Fibroblast of skin of left biceps (primary cell): ENCODE results near the gene FOXF1.

Experiments used
- DNase-seq, 2 experiments: peaks; one replicate each; pipeline ENCODE4 v3.0.0-alpha.2; 2013; ENCODE audit warnings: low read depth in 2 of 2

FOXF1 gene

DNA sequence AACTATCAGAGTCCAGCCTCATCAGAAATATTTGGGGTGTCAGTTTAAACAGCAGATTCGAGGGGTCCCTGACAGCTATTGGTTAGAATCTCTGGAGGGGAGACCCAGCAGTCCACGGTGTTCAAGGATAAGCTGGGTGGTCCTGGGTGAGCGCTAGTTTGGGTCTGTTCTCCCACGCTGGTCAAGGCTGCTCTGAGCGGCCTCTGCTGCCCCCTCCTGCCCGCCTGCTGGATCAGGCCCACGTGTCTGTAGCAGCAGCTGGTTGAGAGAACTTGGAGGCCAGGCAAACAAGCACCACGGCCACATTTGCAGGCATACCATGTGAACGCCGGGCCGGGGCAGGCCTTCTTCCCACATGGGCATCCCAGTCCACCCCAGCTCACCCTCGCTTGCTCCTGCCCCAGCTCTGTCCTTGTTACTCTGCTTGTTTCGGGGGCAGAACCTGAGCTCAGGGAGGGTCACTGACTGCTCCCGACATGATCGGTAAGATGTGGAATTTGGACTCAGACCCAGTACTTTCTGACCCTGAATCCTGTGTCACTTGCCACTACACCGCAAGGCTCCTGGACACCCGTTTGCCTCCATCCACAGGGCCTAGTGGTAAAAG is 7.4 kb downstream of the FOXF1 start:
- no peak for DNase-seq

DNA sequence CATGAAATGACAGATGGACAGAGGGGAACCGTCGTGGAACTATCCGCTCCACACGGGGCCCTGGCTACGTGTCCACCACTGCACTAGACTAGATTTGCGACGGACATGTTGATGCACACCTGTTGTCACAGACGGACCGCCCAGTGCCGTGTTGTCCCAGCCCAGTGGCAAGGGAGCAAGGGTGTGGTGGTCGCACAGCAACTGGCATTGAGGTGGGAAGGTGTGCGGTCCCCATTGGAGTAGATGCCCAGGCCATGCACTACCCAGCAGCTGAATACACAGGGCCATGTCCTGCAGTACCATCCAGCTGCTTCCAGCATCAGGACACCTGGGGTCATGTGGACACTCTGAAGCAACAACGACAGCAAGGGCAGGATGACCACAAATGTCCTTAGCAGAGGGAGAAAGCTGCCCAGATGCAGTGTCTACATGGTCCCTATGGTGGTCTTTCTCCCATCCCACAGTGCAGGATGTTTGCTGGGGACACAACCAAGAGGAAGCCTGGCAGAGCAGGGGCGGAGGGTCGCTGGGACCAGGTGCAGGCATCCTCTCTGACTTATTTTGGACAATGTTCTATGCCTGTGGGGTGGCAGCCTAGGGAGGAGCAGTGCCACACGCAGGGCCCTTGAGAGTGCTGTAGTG is 8.8 kb downstream of the FOXF1 start:
- no peak for DNase-seq

DNA sequence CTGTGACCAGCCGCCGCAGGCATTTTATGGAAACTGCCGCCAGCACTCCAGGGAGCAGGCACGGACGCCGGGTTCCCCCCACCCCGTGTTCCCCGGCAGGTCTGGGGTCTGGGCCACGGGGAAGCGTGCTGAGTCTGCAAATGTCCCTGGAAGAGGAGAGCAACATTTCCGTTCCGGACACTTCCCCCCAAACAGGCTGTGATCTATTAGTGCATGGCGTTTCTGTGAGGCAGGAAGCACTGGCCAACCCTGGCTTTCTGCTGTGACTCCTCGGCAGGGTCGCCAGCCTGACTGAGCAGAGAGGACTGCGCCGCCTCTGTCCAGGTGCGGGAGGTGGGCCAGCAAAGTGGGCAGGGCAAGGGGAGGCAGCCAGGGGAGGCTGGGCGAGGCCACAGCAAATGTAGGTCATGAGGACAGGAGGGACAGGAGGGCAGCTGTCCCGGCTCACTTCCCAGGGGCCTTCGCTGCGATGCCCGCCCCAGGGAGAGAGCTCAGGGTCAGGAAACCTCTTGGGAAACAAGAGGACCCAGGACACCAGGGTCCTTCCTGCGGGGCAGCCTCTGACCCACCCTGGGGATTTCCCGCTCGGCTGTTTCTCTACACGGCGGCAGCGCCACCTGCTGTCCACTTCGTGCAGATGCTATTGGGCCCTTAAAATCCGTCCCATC is 9.5 kb downstream of the FOXF1 start:
- DNase-seq = no peak

DNA sequence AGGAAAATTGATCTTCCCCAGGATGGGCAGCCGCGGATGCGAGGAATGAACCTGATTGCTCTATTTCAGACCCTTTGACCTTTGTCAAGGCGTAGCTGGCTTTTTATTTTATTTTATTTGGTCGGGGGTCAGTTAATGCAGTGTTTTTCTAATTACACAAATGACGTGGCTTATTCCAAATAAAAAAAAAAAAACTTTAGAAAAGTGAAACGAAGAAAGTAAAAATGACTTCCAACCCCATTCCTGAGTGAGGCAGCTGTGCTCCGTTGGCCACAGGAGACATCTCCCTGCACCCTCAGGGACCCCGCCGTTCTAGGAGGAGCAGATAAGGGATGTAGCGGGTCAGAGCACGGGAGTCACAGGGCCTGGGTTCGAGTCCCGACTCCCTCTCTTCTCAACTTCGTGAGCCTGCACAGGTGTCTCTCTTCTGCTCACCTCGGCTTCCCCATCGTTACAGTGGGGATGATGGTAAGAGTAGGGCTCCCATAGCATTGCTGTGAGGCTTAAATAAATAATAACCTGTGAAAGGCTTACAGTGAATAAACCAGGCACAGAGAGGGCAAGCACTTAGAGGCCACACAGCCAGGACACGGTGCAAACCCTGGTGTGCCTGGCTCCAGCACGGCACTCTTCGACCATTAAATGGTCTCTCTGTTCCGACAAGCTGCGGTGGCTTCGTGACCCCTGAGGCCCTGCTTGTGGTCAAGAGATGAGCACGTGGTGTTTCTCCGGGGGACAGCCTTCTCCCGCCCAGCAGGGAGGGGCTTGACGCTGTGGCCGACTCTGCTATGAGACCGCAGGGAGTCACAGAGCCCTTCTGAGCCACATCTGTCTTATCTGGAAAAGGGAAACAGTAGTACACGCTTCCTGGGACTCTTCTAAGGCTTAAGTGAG is 10.2 kb downstream of the FOXF1 start:
- no peak for DNase-seq

GRCh38 chr16:86521236-86522197 is 11.2 kb downstream of the FOXF1 start:
- DNase-seq = no peak

DNA sequence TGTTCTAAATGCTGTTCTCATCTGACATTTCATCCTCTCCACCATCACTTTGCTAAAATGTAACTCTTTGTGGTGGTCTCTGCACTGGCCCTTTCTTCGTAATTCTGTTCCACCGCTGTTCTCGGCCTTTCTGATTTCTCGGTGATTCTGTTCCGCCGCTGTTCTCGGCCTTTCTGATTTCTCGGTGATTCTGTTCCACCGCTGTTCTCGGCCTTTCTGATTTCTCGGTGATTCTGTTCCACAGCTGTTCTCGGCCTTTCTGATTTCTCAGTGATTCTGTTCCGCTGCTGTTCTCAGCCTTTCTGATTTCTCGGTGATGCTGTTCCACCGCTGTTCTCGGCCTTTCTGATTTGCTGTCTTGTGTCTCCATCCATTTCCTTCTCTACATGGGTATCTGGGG is 12.3 kb downstream of the FOXF1 start:
- DNase-seq = no peak

GRCh38 chr16:86523166-86523740 is 12.9 kb downstream of the FOXF1 start:
- no peak for DNase-seq

DNA sequence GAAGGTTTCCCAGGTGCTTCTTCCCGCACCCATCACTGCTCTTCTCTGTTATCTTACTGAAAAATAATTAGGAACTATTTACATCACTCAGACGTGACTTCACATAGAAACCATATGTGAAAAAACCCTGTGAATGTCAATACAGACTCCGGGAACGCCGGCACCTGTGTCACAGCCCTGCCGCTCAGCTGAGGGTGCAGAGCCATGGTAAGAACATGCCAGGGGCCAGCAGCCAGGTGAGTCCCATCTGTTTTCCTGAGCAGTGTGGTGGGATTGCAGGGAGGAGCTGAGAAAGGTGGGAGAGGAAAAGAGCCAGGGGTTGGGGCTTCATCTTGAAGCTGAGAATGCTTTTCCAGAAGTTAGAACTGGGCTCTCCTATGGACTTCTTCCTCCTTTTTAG is 13.7 kb downstream of the FOXF1 start:
- no peak for DNase-seq

DNA sequence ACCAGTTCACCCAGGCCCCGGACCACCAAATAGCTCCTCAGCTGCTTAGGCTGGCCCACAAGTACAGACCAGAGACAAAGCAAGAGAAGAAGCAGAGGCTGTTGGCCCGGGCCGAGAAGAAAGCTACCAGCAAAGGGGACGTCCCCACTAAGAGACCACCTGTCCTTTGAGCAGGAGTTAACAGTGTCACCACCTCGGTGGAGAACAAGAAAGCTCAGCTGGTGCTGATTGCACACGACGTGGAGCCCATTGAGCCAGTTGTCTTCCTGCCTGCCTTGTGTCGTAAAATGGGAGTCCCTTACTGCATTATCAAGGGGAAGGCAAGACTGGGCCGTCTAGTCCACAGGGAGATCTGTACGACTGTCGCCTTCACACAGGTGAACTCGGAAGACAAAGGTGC is 15.4 kb downstream of the FOXF1 start:
- no peak for DNase-seq

DNA sequence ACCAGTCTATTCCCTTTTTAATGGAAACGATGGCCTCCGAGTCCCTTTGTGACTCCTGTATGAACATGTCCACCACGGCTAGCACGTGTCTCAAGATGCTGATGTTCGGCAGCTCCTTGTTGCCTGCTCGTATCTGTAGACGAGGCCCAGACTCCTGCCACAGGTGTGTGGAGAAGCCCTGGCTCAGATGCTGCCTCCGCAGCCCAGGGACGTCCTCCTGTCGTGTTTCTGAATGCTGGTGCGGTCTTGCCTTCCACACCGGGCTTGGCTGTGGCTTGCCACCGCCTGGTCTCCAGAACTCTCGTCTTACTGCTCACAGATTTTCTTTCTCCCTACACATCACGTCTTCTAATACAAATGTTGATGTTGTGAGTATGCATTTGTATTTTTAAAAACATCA is 17.0 kb downstream of the FOXF1 start:
- no peak for DNase-seq

GRCh38 chr16:86528061-86528929 is 18.0 kb downstream of the FOXF1 start:
- DNase-seq = no peak

DNA sequence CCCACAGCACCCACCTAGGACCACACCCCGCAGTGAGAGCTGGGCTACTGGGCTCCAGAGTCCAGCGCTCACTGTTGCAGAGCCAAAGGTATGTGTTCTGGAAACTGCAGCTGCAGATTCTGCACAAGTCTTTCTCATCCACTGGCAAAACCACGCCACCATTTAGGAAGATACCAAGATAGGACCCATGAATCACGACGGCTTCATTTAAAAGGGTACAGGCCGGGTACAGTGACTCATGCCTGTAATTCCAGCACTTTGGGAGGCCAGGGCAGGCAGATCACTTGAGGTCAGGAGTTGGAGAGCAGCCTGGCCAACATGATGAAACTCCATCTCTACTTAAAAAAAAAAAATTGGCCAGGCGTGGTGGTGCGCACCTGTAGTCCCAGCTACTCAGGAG is 18.8 kb downstream of the FOXF1 start:
- DNase-seq = no peak

DNA sequence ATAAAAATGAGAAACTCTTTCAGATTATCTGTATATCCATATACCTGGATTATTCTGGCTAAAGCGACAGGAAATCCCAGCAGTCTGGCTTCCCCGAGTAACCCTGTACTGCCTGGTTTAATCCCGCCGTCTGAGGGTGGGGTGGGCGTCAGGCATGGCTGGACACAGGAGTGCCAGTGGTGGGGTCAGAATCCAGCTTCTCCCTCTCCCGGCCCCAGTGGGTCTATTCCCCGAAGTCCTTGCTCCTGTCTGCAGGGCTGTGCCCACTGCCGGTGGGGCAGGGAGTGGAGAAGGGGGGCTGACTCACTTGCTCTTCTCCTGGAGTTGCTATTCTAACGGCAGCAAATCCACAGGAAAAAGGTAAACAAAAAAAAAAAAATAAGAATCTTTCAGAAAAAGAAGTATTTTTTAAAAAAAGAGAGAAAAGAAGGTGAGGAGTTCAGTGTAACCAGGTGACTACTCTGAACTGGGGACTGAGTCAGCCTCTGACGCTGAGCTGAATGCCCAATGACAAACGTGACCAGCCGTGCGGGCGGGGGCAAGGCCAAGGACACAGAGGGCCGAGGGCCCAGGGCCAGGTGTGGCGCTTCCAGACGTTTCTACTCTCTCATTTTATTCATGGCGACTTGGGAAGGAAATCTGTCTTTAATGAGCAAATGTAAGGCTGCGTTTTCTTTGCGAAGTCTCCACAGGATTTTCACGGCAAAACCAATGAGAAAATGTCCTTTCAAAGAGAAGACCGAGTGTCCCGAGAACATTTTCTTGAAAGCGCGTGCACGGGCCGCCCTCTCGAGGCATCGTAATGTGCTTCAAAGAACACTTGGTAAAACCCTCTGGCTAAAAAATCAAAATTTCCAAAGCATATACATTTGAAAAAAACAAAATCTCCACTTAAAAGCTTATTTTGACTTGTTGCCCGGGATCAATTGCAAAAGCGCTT is 20.2 kb downstream of the FOXF1 start:
- no peak for DNase-seq

- DNase-seq = no peak
These were observed 20.8 kb downstream of the FOXF1 start for GRCh38 chr16:86531191-86531545.

DNA sequence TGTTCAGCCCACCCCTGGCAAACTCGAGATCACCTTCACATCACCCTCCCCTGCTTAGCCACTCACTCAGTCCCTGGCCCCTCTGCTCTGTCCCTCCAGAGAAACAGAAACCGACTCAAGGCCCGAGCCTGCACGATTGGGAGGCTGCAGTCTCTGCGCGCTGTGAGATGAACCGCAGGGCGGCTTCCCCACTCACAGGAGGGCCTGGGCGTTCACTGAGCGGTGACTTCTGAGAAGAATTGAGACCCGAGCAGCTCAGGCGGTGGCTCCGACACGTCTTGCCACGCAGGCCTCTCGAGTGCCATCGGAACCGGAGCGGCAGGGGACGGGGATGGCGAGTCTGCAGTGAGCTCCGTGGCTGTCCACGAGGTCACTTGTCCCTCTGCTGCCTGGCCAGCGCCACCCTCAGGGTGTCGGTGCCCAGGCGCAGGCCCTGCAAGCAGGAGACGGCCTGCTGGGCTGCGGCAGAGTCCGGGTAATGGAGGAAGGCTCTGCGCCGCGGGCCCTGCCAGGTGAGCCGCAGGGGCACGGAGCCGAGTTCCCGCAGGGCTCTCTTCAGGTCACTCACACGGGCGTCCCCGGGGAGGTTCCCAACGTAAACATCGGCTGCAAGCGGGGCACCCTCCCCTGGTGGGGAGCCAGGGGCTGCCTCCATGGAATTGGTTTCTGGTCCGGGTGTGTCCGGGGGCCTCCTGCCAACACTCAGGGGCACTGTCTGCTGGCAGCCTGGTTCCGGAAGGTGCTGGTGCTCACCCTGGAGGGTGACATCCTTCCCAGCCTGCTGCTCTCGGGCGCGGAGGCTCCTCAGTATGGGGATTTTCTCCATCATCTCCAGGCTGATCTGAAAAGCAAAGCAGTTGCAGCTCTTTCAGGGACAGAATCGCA is 21.6 kb downstream of the FOXF1 start:
- DNase-seq = no peak

DNA sequence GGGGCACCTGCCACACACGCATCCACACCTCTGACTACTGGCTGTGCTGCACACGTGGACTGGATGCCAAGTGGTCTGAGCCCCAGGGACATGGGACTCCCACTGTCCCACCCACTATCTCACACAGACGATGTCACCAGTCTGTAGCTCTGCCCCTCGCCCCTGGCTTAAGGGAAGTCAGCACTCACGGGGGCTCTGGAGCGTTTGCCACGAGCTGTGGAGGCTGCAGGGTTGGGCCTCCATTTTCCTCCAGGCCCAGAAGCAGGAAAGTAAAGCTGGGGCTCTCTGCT is 22.1 kb downstream of the FOXF1 start:
- no peak for DNase-seq

DNA sequence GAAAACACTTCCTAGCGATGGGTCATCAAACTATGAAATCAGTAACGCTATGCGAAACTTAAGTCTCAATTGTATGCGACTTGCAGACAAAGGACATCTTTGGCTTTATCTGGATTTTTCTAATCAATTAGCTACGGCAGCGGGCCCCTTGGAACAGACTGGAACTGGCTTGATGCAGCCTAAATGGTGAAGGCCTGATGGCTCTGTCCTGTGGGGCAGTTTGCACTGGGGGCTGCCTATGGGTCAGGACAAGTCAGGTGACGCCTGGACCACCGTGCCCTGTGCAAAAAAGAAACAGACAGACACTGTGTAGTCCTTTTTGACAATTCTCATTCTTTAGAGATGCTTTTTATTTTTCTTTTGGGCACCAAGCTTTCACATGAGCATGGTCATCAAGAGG is 22.7 kb downstream of the FOXF1 start:
- DNase-seq = no peak

GRCh38 chr16:86533767-86534351 is 23.5 kb downstream of the FOXF1 start:
- DNase-seq = no peak
